NCI-H1092 treated with DMSO at 0.1 percent for 48 hours (cell line): ENCODE results near the gene VAV3.

ENCODE experiments used
- DNase-seq: peaks from one replicate; lab custom pipeline; 2025; lab: John Stamatoyannopoulos, UW

VAV3 gene

DNA sequence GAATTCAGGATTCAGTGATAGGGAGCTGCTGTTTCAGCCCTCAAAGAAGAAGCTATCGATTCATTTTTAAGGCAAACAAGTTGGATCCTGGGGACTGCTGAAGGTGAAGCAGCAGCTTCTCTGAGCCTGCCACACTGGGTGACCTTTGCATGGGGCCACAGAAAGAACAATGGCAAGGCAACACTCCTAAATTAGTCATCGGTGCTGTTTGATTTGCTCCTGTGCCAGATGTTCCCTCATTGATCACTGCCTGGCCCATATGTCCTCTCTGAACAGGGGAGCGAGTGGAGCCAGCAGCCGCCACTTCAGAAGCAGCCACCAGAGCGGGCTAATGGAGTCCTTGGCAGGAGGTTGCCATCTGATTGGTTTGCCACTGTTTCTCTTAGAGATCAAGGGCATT is 432.7 kb downstream of the VAV3 start:
- peak; percentile 99 for DNase-seq

DNA sequence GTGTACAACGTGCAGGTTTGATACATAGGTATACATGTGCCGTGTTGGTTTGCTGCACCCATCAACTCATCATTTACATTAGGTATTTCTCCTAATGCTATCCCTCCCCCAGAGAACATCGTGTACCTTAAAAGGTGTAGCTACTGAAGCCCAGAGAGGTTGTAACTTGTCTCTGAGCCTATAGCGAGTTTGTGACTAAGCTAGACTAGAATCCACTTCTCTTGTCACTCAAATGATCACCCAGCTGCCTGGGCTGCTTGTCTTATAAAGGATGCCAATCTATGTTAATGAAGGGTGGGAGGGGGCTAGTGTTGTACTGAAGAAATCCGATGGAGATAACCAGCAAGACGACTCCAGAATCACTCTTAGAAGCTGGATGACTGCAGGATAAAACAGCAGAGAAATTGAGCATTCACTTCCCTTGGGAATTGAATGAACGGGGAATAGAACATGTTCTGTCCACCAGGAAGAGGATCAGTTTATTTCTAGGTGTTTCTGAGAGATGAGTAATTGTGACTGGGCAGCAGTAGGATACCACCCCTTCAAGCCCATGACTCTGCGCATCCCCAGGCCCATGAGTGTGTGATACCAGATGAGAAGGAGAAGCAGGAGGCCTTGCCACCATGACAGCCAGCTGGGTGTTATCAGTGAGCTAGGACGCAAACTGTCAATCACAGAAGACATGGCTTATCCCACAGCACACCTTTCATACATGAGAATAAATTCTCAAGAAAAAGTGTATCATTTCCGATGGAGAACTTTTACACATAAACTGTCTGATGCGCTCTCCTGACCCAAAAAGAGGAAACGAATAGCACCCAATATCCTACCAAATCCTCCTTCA is 433.7 kb downstream of the VAV3 start:
- DNase-seq, result no peak

DNA sequence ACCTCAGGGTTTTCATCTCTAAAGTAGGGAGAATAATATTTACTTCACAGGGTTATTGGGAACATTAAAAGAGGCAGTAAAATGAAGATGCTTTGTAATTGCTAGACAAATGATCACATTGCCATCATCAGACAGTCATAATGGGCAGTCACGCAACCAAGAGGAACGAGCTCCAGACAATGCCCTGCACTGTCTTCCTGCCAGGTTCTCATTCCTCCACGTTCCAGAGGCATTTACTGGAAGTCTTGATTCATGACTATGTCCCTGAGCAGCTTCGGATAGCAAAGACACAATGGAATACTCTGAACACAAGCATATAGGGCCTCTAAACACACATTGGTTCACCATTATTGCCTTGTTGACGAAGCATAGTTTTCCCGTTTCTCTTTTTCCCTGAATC is 434.4 kb downstream of the VAV3 start:
- peak; percentile 20 for DNase-seq

DNA sequence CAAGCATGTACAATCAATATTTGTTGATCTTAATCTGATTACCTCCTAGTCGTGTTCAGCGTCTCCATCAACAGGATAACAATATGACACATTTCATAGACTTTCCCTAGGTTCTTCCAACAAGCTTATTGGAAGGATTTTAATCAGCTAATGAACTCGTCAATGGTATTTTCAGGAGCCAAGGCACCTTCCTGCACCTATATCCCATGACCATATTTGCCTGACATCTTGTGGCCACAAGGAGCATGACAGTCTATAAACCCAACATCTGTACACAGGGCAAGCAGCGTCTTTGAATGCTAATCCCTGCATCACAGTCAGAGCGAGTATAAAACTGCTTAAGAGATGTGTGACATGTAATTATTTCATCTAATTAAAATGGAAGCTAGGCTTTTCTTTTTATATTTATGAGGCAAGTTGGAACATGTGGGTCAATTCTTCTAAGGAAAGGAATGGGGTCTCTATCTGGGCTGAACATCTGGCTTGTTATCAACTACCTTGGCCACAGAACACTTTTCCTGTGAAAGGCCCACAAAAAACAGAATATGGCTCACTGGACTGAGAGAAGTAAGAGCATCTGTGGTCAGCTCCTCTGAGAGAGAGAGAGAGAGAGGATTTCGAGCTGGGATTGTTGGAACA is 435.4 kb downstream of the VAV3 start:
- peak; percentile 82 for DNase-seq

DNA sequence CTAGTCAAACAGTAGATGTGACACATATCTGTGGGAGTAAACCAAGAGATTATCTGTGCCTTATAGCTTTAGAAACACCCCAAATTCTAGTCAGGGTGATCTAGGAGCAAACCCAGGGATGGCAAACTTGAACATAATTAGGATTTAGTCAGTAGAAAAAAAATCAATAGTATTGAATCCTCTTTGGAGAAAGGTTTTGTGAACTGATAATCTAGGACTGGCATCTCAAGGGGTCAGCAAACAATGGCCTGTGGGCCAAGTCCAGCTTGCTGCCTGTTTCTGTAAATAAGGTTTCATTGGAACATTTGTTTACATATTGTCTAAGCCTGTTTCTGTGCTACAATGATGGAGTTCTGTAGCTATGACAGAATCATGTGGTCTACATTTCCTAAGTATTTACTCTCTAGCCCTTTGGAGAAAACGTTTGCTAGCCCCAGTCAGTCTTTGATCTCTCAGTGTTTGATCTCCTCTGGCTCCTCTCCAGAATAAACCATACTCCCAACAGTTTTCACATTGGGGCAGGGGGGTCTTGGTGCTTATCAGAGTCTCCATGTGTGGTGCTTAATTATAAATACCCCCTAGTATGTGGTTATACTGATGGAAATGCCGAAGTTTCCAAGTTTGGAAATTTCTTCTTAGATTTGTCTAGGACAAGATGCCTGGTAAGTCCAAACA is 438.3 kb downstream of the VAV3 start:
- peak; percentile 71 for DNase-seq

DNA sequence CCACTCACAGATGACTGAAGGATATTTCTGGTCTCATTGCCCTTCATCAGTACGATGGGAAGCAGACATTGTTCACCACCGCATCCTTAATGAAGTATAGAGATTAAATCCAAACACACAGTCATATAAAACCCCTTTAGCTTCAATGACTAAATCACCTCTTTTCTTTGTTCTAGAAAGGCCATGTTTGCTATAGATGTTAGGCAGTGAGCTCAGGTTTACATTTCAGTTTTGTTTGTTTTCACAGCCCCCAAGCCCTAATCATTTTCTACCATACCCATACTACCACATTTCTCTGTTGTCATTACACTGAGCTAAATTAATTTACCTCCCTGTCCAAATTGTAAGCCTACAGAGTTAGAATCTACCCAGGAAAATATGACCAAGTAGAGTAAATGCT is 439.0 kb downstream of the VAV3 start:
- DNase-seq, result peak; percentile 72

DNA sequence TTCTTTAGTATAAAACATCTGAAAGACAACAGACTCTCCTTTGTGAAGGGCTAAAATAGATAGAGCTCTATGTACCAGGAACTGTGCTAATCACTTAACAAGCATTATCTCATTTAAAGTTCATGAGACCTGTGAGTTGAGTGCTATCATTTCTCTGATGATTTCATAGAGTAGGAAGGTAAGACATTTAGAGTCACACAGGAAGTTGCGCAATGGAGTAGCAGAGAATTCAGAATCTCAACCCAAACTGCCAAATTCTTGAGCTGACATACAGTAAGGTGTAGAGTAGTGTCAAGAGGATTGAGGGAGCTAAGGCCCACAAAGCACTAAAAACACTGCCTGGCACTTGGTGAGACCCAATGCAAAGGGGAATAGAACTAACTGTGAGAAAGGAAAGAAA is 439.8 kb downstream of the VAV3 start:
- DNase-seq, result no peak

DNA sequence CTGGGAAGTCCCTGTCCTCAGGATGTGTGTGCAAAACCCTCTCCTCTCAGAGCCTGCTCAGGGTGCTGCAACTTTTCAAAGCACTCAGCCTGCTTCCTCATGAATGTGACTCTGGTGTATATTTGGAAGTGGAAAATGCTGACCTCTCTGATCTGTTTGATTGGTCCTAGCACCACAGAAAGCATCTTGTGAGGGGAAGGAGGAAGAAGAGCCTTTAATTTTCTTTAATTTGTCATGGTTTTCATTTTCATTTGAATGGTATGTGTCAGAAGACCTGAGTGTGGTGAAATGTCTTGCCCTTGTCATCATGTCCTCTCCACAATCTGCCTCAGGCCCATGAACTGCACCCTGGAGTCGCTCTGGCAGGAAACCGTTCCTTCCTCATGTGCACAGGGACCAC is 440.7 kb downstream of the VAV3 start:
- no peak for DNase-seq

DNA sequence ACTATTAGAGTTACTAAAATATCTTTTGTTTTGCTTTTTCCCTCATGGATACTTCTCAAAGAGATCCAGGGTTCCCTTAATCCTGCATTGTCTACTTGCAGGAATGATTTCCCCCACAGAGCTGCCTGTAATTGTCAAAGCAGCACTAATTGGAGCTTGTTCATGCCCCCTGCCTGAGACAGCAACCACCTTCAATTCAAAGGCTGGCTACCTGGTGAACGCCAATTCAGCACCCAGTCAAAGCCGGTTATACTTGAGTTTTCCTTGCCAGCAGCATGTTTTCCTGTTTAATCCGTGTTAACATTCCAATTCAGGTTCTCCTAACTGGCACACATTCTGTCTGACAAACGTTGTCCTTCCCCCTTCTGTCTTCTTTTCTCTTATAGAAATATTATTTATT is 441.2 kb downstream of the VAV3 start:
- DNase-seq, result no peak

DNA sequence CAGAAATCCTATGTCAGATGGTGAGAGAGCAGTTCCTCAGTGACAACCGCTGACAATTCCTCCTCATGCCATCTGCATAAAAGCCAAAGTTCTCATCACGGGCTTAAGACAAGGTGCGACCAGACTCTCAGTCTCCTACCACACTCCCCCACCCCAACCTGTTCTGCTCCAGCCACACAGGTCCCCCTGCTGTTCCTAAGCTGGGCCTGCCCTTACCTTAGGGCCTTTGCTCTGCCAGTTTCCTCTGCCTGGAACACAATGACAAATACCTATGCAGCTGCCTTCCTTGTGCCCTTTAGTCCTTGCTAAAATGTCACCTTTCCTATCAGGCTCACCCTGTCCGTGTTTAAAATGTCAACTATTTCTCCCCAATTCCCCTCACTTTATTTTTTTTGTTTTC is 441.9 kb downstream of the VAV3 start:
- DNase-seq, result no peak
